ENCODE measurements around the gene CDRT15L2. TPM values are rescaled to one million over a fixed set of nuclear protein-coding genes. Genes with fewer than 3 reads are reported as not detected.
"Not testable (repeated sequence)": the region's sequence is repeated elsewhere in the genome, so short reads cannot be mapped to it uniquely, and the experiment has no call there.

Gene CDRT15L2
- total and polyA plus RNA-seq, 10 donors = not detected

GRCh38 chr17:20565711-20566110 lies 13.8 kb upstream of the CDRT15L2 start:
- 86 to 96% (median 92%) methylated on average over 5 of the region's 5 CpGs for WGBS, 5 donors
- no peaks in the 10 kb centered on the region for H3K36me3 ChIP-seq
- no peak overlapping the region for H3K4me3 ChIP-seq
- H3K27me3 ChIP-seq (replicated peaks in 1 of 7) = no peaks in the 10 kb centered on the region
- no peak for TF ChIP-seq POLR2A (IDR thresholded peaks at IDR 0.05)
- TF ChIP-seq, protein P1, sequence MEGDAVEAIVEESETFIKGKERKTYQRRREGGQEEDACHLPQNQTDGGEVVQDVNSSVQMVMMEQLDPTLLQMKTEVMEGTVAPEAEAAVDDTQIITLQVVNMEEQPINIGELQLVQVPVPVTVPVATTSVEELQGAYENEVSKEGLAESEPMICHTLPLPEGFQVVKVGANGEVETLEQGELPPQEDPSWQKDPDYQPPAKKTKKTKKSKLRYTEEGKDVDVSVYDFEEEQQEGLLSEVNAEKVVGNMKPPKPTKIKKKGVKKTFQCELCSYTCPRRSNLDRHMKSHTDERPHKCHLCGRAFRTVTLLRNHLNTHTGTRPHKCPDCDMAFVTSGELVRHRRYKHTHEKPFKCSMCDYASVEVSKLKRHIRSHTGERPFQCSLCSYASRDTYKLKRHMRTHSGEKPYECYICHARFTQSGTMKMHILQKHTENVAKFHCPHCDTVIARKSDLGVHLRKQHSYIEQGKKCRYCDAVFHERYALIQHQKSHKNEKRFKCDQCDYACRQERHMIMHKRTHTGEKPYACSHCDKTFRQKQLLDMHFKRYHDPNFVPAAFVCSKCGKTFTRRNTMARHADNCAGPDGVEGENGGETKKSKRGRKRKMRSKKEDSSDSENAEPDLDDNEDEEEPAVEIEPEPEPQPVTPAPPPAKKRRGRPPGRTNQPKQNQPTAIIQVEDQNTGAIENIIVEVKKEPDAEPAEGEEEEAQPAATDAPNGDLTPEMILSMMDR (IDR thresholded peaks at IDR 0.05 in 8 of 11, conservative IDR thresholded peaks at IDR 0.05 in 3 of 11) = no peak
- no peak for TF ChIP-seq POLR2AphosphoS5 (IDR thresholded peaks at IDR 0.05)
- no peaks in the 10 kb centered on the region for H3K9me3 ChIP-seq
- intact Hi-C loops (cut with DNase I; ENCODE audit: low total_unique reads) = no loop called here
- no peak overlapping the region for H3K27ac ChIP-seq
- no peak for DNase-seq
- H3K4me1 ChIP-seq = no peaks in the 10 kb centered on the region

- H3K4me1 ChIP-seq; DNase-seq; H3K27ac ChIP-seq; intact Hi-C loops (cut with DNase I; ENCODE audit: low total_unique reads); H3K9me3 ChIP-seq; H3K27me3 ChIP-seq (replicated peaks in 1 of 7); H3K4me3 ChIP-seq; H3K36me3 ChIP-seq: not testable (repeated sequence)
- 68 to 77% (median 73%) methylated on average over 11 to 12 of the region's 12 CpGs for whole genome bisulfite sequencing, 5 donors
Measured at GRCh38 chr17:20566736-20567135, 12.8 kb upstream of the CDRT15L2 start.

- WGBS, 5 donors = 45 to 68% (median 56%) methylated on average over 6 of the region's 6 CpGs
- H3K4me3 ChIP-seq; H3K27me3 ChIP-seq (replicated peaks in 1 of 7); H3K27ac ChIP-seq; DNase-seq; H3K4me1 ChIP-seq; H3K9me3 ChIP-seq; intact Hi-C loops (cut with DNase I; ENCODE audit: low total_unique reads); H3K36me3 ChIP-seq: not testable (repeated sequence)
Measured at GRCh38 chr17:20567421-20567820, 12.1 kb upstream of the CDRT15L2 start.

- 81 to 94% (median 84%) methylated on average over 7 to 8 of the region's 8 CpGs for WGBS, 5 donors
- DNase-seq; H3K27me3 ChIP-seq (replicated peaks in 1 of 7); H3K27ac ChIP-seq; H3K9me3 ChIP-seq; H3K4me3 ChIP-seq; intact Hi-C loops (cut with DNase I; ENCODE audit: low total_unique reads); H3K36me3 ChIP-seq; H3K4me1 ChIP-seq: not testable (repeated sequence)
Measured at GRCh38 chr17:20568604-20569003, 10.9 kb upstream of the CDRT15L2 start.

- H3K27ac ChIP-seq; intact Hi-C loops (cut with DNase I; ENCODE audit: low total_unique reads); DNase-seq; H3K9me3 ChIP-seq; H3K4me3 ChIP-seq; H3K4me1 ChIP-seq; H3K27me3 ChIP-seq (replicated peaks in 1 of 7); H3K36me3 ChIP-seq: not testable (repeated sequence)
- 83 to 91% (median 91%) methylated on average over 5 to 13 of the region's 13 CpGs for WGBS, 5 donors
Measured at GRCh38 chr17:20571653-20572052, 7.9 kb upstream of the CDRT15L2 start.

DNA sequence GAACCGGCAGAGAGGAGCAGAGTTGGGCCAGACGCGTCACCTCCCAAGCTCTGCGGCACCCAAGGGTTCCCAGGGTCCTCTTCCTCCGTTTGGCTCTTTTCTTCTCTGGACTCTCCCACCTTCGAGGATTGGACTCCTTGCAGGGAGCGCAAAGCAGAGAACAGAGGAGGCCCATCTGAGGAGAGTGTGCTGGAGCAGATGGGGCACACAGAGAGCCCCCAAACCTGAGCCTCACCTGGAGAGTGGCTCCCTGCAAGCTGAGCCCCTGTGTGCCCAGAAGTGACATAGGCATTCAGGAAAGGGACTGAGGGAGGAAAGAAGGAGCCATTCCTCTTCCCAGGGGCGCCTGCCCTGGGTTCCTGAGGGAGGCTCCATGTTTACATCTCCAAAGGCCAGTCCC lies 6.3 kb upstream of the CDRT15L2 start:
- H3K27ac ChIP-seq; H3K4me1 ChIP-seq; DNase-seq; H3K4me3 ChIP-seq; H3K27me3 ChIP-seq (replicated peaks in 1 of 7); H3K9me3 ChIP-seq; intact Hi-C loops (cut with DNase I; ENCODE audit: low total_unique reads); H3K36me3 ChIP-seq: not testable (repeated sequence)
- WGBS, 5 donors = 85 to 100% (median 93%) methylated on average over 2 to 7 of the region's 8 CpGs

DNA sequence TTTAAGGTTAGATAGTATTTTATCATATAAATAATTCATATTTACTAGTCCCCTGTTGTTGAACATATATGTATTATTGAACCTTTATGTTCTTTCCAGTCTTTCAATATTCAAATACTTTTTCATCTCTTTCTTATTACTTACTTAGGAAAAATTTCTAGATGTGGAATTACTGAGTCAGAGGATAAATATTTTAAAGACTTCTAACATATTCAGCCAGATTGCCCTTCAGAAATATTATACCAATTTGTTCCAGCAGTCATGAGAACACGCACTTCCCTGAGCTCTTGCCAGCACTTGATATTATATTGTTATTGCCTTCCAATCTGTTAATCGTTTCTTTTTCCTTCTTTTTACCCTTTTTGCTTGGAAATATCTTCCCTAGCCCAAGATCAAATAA lies 4.5 kb upstream of the CDRT15L2 start:
- intact Hi-C loops (cut with DNase I; ENCODE audit: low total_unique reads); DNase-seq; H3K4me1 ChIP-seq; H3K9me3 ChIP-seq; H3K4me3 ChIP-seq; H3K27ac ChIP-seq; H3K27me3 ChIP-seq (replicated peaks in 1 of 7); H3K36me3 ChIP-seq: not testable (repeated sequence)
- WGBS, 5 donors = 51 to 72% (median 64%) methylated on average over 2 of the region's 2 CpGs

DNA sequence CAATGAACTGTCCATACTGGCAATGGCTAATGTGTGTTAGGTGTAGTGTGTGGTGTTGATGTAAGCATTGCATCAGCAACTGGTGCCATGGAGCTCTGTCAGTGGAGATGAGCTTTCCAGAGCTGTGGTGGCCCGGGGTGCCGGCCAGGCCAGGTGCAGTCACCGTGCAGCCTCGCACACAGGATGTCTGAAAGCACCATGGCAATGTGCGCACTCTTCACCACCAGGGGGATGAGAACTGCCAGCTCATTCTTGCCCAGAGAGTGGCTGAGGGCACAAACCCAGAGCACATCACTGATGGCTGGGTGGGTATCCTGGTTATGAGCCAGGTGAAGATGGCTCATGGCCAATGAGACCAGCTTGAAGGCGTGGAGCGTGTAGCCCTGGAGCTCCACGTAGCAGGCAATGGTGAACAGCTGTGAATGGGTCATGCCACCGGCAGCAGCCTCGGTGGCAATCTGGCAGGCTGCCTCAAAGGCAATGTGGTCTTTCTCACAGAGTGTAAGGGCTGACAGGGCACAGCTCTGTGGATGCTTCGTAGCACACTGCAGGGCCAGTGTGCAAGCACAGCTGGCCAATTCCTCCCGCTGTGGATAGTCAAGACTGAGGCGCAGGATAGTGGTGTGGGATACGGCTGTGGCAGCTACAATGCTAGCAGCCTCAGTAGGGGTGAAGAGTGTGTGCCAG lies 4.5 kb downstream of the CDRT15L2 start:
- H3K9me3 ChIP-seq; H3K36me3 ChIP-seq; intact Hi-C loops (cut with DNase I; ENCODE audit: low total_unique reads); DNase-seq; H3K4me3 ChIP-seq; H3K27ac ChIP-seq; H3K4me1 ChIP-seq: not testable (repeated sequence)
- 80 to 100% (median 87%) methylated on average over 1 to 9 of the region's 14 CpGs for WGBS, 5 donors
- H3K27me3 ChIP-seq (replicated peaks in 1 of 7) = peaks cover 0 to 16% (median 6%) of the 10 kb centered on the region in 7 donors

DNA sequence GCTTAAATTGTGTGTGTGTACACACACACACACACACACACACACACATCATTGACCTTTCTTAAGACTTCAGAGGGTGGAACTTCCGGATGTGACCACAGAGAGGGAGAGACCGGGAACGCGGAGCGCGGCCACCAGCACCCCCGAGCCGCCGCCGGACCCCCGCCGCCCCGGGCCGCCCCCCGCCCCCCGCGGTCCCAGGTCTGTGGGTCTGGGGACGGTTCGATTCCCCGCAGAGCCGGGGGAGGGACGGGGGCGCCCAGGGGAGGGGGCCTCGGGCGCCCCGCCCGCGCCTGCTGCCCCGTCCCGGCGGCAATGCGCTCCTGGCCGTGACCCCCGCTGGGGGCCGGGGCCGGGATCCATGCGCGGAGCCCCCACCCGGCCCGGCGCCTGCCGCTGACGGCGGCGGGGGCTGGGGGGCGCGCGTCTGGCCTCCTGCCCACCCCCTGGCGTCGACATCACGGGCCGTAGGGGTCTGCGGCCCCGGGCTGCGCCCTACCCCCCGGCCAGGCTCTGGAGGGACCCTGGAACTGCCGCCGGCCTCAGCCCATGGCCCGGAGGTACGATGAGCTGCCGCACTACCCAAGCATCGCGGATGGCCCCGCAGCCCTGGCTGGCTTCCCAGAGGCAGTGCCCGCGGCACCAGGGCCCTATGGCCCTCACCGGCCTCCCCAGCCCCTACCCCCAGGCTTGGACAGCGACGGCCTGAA lies 9.4 kb downstream of the CDRT15L2 start:
- H3K4me1 ChIP-seq; H3K9me3 ChIP-seq; H3K36me3 ChIP-seq; DNase-seq; intact Hi-C loops (cut with DNase I; ENCODE audit: low total_unique reads); H3K27ac ChIP-seq: not testable (repeated sequence)
- Histone ChIP-seq H3K27me3 (replicated peaks in 1 of 7) (peaks cover 0 to 25% (median 8%) of the 10 kb centered on the region in 7 donors), H3K4me3 (peak overlapping the region in 1 of 8 donors; percentile 35)
- WGBS, 5 donors = 17 to 24% (median 18%) methylated on average over 9 to 67 of the region's 69 CpGs

DNA sequence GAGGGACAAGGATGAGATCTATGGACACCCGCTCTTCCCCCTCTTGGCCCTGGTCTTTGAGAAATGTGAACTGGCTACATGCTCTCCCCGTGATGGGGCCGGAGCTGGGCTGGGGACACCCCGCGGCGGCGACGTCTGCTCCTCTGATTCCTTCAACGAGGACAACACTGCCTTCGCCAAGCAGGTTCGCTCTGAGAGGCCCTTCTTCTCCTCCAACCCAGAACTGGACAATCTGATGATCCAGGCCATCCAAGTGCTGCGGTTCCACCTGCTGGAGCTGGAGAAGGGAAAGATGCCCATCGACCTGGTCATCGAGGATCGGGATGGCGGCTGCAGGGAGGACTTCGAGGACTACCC lies 9.9 kb downstream of the CDRT15L2 start:
- H3K9me3 ChIP-seq; H3K36me3 ChIP-seq; DNase-seq; H3K4me3 ChIP-seq; H3K4me1 ChIP-seq; H3K27ac ChIP-seq; intact Hi-C loops (cut with DNase I; ENCODE audit: low total_unique reads): not testable (repeated sequence)
- peaks cover 0 to 25% (median 8%) of the 10 kb centered on the region in 7 donors for H3K27me3 ChIP-seq (replicated peaks in 1 of 7)
- 90 to 98% (median 91%) methylated on average over 8 to 17 of the region's 17 CpGs for WGBS, 5 donors
